GM23338 (cell line): Measurements from ENCODE around the gene CRELD1. TPM values are rescaled to one million over a fixed set of nuclear protein-coding genes. Genes with fewer than 3 reads are reported as not detected.

ENCODE experiments used
- ATAC-seq: fragments of 200-7000 bp; cut with Tn5 transposase; 3 replicates; pipeline ENCODE4 v1.9.1; 2020
- DNase-seq: peaks from one replicate; pipeline ENCODE4 v3.0.0-alpha.2; 2015; ENCODE audit warnings: low spot score
- H2AFZ ChIP-seq: fragments of 200-600 bp; sonication (generic); 2 replicates; pipeline ENCODE4 v1.8.0; 2016; ENCODE audit warnings: antibody characterized with exemption, mild to moderate bottlenecking, moderate library complexity
- H3F3A ChIP-seq: fragments of 200-600 bp; sonication (generic); replicated peaks from 2 replicates; pipeline ENCODE4 v1.8.0; 2017; ENCODE audit warnings: antibody characterized with exemption, mixed run types, low read depth
- H3K27ac ChIP-seq: fragments of 200-600 bp; sonication (generic); 2 replicates; pipeline ENCODE4 v1.6.1; 2016; ENCODE audit warnings: low read depth
- H3K27me3 ChIP-seq: fragments of 200-600 bp; sonication (generic); 2 replicates; pipeline ENCODE4 v1.8.0; 2016; ENCODE audit warnings: mild to moderate bottlenecking, mixed run types, moderate library complexity; ENCODE audit not compliant: insufficient read depth
- H3K36me3 ChIP-seq: fragments of 200-600 bp; sonication (generic); 2 replicates; pipeline ENCODE4 v1.8.0; 2016; ENCODE audit warnings: mild to moderate bottlenecking; ENCODE audit not compliant: insufficient read depth
- H3K4me1 ChIP-seq: fragments of 200-600 bp; sonication (generic); 2 replicates; pipeline ENCODE4 v1.8.0; 2016; ENCODE audit warnings: mild to moderate bottlenecking, moderate library complexity; ENCODE audit not compliant: insufficient read depth
- H3K4me2 ChIP-seq: fragments of 200-600 bp; sonication (generic); 2 replicates; pipeline ENCODE4 v1.7.1; 2017; ENCODE audit warnings: mixed run types
- H3K4me3 ChIP-seq: fragments of 200-600 bp; sonication (generic); 2 replicates; pipeline ENCODE4 v1.6.1; 2016; ENCODE audit warnings: mixed run types
- H3K79me2 ChIP-seq: fragments of 200-600 bp; sonication (generic); replicated peaks from 2 replicates; pipeline ENCODE4 v1.8.0; 2017; ENCODE audit warnings: mild to moderate bottlenecking; ENCODE audit not compliant: insufficient read depth
- H3K9me2 ChIP-seq: fragments of 200-600 bp; sonication (generic); 2 replicates; pipeline ENCODE4 v1.8.0; 2017; ENCODE audit not compliant: insufficient read depth
- H4K20me1 ChIP-seq: fragments of 200-600 bp; sonication (generic); replicated peaks from 2 replicates; pipeline ENCODE4 v1.8.0; 2017; ENCODE audit warnings: mild to moderate bottlenecking; ENCODE audit not compliant: insufficient read depth
- H3K27ac Mint-ChIP-seq: 2 replicates; pipeline ENCODE4 v1.8.0; 2020; ENCODE audit warnings: inconsistent platforms, mild to moderate bottlenecking, moderate library complexity, mixed read lengths
- H3K27me3 Mint-ChIP-seq: 3 replicates; pipeline ENCODE4 v1.8.0; 2022; ENCODE audit warnings: low read depth, mild to moderate bottlenecking, moderate library complexity, mixed read lengths, inconsistent platforms; ENCODE audit not compliant: insufficient read depth, poor library complexity
- H3K36me3 Mint-ChIP-seq: 3 replicates; pipeline ENCODE4 v1.8.0; 2021; ENCODE audit warnings: low read depth, mild to moderate bottlenecking, inconsistent platforms, moderate library complexity, mixed read lengths
- H3K4me1 Mint-ChIP-seq: 3 replicates; pipeline ENCODE4 v1.8.0; 2020; ENCODE audit warnings: mild to moderate bottlenecking, inconsistent platforms, mixed read lengths
- H3K4me3 Mint-ChIP-seq: 3 replicates; pipeline ENCODE4 v1.8.0; 2021; ENCODE audit warnings: moderate library complexity, mild to moderate bottlenecking, inconsistent platforms, mixed read lengths
- H3K9me3 Mint-ChIP-seq: 3 replicates; pipeline ENCODE4 v1.8.0; 2020; ENCODE audit warnings: moderate library complexity, mild to moderate bottlenecking, inconsistent platforms, mixed read lengths
- CREB1 ChIP-seq: fragments of 250-450 bp; sonication (Bioruptor Pico); IDR thresholded peaks from 2 replicates; pipeline ENCODE4 v1.5.0; 2020; ENCODE audit warnings: low read depth, mild to moderate bottlenecking, moderate library complexity
- EZH2 ChIP-seq: fragments of 200-600 bp; sonication (generic); IDR thresholded peaks from one replicate; pipeline ENCODE4 v1.8.0; 2017; ENCODE audit warnings: antibody characterized with exemption, mild to moderate bottlenecking, low read depth; ENCODE audit not compliant: unreplicated experiment
- EZH2phosphoT487 ChIP-seq: fragments of 200-600 bp; sonication (generic); IDR thresholded peaks from one replicate; pipeline ENCODE4 v1.8.1; 2018; ENCODE audit warnings: antibody characterized with exemption; ENCODE audit not compliant: unreplicated experiment
- JUNB ChIP-seq: IDR thresholded peaks from one replicate; pipeline ENCODE4 v1.6.1; 2016; ENCODE audit warnings: antibody characterized with exemption; ENCODE audit not compliant: unreplicated experiment
- NANOG ChIP-seq: IDR thresholded peaks from 2 replicates; pipeline ENCODE4 v1.6.1; 2016; ENCODE audit warnings: antibody characterized with exemption, borderline replicate concordance
- POLR2AphosphoS5 ChIP-seq: IDR thresholded peaks from 2 replicates; pipeline ENCODE4 v1.6.1; 2016; ENCODE audit warnings: antibody characterized with exemption, low read depth
- REST ChIP-seq: IDR thresholded peaks from one replicate; pipeline ENCODE4 v1.6.1; 2018; ENCODE audit warnings: antibody characterized with exemption; ENCODE audit not compliant: unreplicated experiment
- STAT1 ChIP-seq: IDR thresholded peaks from one replicate; pipeline ENCODE4 v1.6.1; 2016; ENCODE audit warnings: antibody characterized with exemption; ENCODE audit not compliant: unreplicated experiment
- ZNF114 ChIP-seq: fragments of 250-450 bp; sonication (Bioruptor Pico); IDR thresholded peaks from 2 replicates; pipeline ENCODE4 v1.5.0; 2020; ENCODE audit warnings: mild to moderate bottlenecking, moderate library complexity
- ZNF331 ChIP-seq: fragments of 250-450 bp; sonication (Bioruptor Pico); IDR thresholded peaks from 2 replicates; pipeline ENCODE4 v1.5.0; 2020; ENCODE audit warnings: low read depth, mild to moderate bottlenecking, moderate library complexity
- polyA plus RNA-seq: library from polyadenylated mRNA; unstranded; fragments of >200 nt; fragmentation: Nextera tagmentation; extraction: Ambion mirVana; gene quantifications from 2 replicates; pipeline ENCODE4 v1.2.1, GENCODE V29; 2016
- total RNA-seq: library from RNA; depleted of rRNA; stranded (reverse); fragments of >200 nt; shearing (Covaris generic); gene quantifications from 2 replicates; pipeline ENCODE4 v1.2.3, GENCODE V29; 2014
- TF ChIP-seq, protein P1 (sequence below): IDR thresholded peaks from 2 replicates; pipeline ENCODE4 v1.6.1; 2016; ENCODE audit warnings: antibody characterized with exemption
- TF ChIP-seq, protein P2 (sequence below), 2 experiments: fragments of 200-600 bp in 1 of 2; sonication (generic) in 1 of 2; conservative IDR thresholded peaks; 2 replicates each; pipeline versions ENCODE4 v1.5.1 to v1.6.1; 2016 to 2017; ENCODE audit warnings: antibody characterized with exemption in 2 of 2, low read depth in 2 of 2, mild to moderate bottlenecking in 2 of 2, moderate library complexity in 1 of 2

The CRELD1 gene
- total and polyA plus RNA-seq, 2 experiments from 2014 or later = 11.5 to 13.1 TPM

DNA sequence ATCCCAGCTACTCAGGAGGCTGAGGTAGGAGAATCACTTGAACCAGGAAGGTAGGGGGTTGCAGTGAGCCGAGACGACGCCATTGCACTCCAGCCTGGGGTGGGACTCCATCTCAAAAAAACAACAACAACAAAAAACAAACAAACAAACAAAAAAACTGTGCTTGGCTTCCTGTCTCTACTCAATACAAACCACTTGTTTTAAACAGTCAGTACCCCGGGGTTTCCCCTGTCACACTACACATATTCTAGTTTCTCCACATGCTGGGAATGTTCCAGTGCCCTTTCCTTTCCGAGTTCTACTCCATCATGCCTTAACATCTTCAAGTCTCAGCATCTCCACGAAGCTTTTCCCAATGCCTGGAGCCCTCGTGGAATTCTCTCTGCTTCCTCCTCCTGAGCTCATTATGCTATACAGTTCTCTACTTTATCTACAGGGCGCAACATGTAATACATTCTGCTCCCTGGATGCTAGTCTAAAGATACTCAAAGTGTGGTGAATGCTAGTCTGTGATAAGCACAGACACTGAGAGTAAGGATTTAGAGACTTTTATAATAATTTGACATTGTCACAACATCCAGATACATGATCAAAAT is 45.2 kb downstream of the CRELD1 start:
- Mint-ChIP-seq H3K4me1 (no peaks in the 10 kb centered on the region), H3K36me3 (peaks cover 27% of the 10 kb centered on the region), H3K4me3 (no peak overlapping the region), H3K9me3 (no peaks in the 10 kb centered on the region), H3K27ac (no peak overlapping the region), H3K27me3 (peaks cover 5% of the 10 kb centered on the region)
- DNase-seq (no peak), ATAC-seq (no peak)
- peaks cover 11% of the 10 kb centered on the region for H3K79me2 ChIP-seq
- H3K4me1 ChIP-seq = no peaks in the 10 kb centered on the region
- no peaks in the 10 kb centered on the region for H3K9me2 ChIP-seq
- no peak for TF ChIP-seq ZNF331 (CRISPR knock-in tag)
- TF ChIP-seq STAT1 = no peak
- no peak overlapping the region for H3K4me3 ChIP-seq
- no peaks in the 10 kb centered on the region; the same call in 1 of the 2 replicates for H4K20me1 ChIP-seq
- no peaks in the 10 kb centered on the region for H3F3A ChIP-seq
- no peak overlapping the region for H3K27ac ChIP-seq
- H2AFZ ChIP-seq = no peak overlapping the region
- no peak overlapping the region for H3K4me2 ChIP-seq
- peaks cover 9% of the 10 kb centered on the region for H3K36me3 ChIP-seq
- no peaks in the 10 kb centered on the region for H3K27me3 ChIP-seq

DNA sequence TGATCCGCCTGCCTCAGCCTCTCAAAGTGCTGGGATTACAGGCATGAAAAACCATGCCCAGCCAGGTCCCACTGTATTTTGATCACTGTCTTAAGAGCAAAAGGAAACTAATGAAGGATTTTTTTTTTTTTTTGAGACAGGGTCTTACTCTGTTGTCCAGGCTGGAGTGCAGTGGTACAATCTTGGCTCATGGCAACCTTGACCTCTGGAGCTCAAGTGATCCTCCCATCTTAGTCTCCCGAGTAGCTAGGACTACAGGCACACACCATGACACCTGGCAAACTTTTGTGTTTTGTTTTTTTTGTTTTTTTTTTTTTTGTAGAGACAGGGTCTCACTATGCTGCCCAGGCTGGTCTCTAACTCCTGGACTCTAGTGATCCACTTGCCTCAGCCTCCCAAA is 46.6 kb downstream of the CRELD1 start:
- no peak overlapping the region for H3K4me3 Mint-ChIP-seq
- H3K27ac Mint-ChIP-seq = no peak overlapping the region
- ATAC-seq = no peak
- H3K36me3 Mint-ChIP-seq = peaks cover 18% of the 10 kb centered on the region
- no peaks in the 10 kb centered on the region for H3K9me3 Mint-ChIP-seq
- TF ChIP-seq EZH2phosphoT487 = no peak
- Histone ChIP-seq H2AFZ (no peak overlapping the region), H3K27ac (no peak overlapping the region), H3K4me3 (no peak overlapping the region), H3K79me2 (peaks cover 24% of the 10 kb centered on the region), H3F3A (no peaks in the 10 kb centered on the region), H3K27me3 (no peaks in the 10 kb centered on the region), H3K4me2 (no peak overlapping the region), H4K20me1 (no peaks in the 10 kb centered on the region; the same call in 1 of the 2 replicates), H3K4me1 (peaks cover 1% of the 10 kb centered on the region; the same call in 1 of the 2 replicates), H3K36me3 (peaks cover 9% of the 10 kb centered on the region), H3K9me2 (no peaks in the 10 kb centered on the region)
- no peak for DNase-seq
- H3K4me1 Mint-ChIP-seq = no peaks in the 10 kb centered on the region
- peaks cover 5% of the 10 kb centered on the region for H3K27me3 Mint-ChIP-seq

GRCh38 chr3:9986230-9986725 is 52.6 kb downstream of the CRELD1 start:
- H3K4me3 ChIP-seq = peak overlapping the region; percentile 93
- peak overlapping the region; percentile 99 for H3K27ac Mint-ChIP-seq
- H3K4me1 ChIP-seq = peaks cover 10% of the 10 kb centered on the region
- H4K20me1 ChIP-seq = no peaks in the 10 kb centered on the region; the same call in 1 of the 2 replicates
- H3F3A ChIP-seq = no peaks in the 10 kb centered on the region
- H2AFZ ChIP-seq = peak overlapping the region; percentile 83
- H3K4me2 ChIP-seq = peak overlapping the region; percentile 92
- H3K27ac ChIP-seq = peak overlapping the region; percentile 88; the same call in 1 of the 2 replicates
- peaks cover 76% of the 10 kb centered on the region for H3K79me2 ChIP-seq
- no peaks in the 10 kb centered on the region; the same call in 2 of the 3 replicates for H3K9me3 Mint-ChIP-seq
- no peaks in the 10 kb centered on the region for H3K9me2 ChIP-seq
- H3K4me1 Mint-ChIP-seq = peaks cover 6% of the 10 kb centered on the region; the same call in 2 of the 3 replicates
- DNase-seq (no peak), ATAC-seq (peak; percentile 61)
- peaks cover 33% of the 10 kb centered on the region; the same call in 2 of the 3 replicates for H3K36me3 Mint-ChIP-seq
- H3K27me3 Mint-ChIP-seq = peaks cover 9% of the 10 kb centered on the region
- no peaks in the 10 kb centered on the region for H3K36me3 ChIP-seq
- H3K27me3 ChIP-seq = no peaks in the 10 kb centered on the region
- peak overlapping the region; percentile 97 for H3K4me3 Mint-ChIP-seq
- TF ChIP-seq REST = no peak
- no peak for TF ChIP-seq EZH2
- TF ChIP-seq, protein P1, sequence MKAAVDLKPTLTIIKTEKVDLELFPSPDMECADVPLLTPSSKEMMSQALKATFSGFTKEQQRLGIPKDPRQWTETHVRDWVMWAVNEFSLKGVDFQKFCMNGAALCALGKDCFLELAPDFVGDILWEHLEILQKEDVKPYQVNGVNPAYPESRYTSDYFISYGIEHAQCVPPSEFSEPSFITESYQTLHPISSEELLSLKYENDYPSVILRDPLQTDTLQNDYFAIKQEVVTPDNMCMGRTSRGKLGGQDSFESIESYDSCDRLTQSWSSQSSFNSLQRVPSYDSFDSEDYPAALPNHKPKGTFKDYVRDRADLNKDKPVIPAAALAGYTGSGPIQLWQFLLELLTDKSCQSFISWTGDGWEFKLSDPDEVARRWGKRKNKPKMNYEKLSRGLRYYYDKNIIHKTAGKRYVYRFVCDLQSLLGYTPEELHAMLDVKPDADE = no peak
- no peak for TF ChIP-seq NANOG
- TF ChIP-seq, protein P2, sequence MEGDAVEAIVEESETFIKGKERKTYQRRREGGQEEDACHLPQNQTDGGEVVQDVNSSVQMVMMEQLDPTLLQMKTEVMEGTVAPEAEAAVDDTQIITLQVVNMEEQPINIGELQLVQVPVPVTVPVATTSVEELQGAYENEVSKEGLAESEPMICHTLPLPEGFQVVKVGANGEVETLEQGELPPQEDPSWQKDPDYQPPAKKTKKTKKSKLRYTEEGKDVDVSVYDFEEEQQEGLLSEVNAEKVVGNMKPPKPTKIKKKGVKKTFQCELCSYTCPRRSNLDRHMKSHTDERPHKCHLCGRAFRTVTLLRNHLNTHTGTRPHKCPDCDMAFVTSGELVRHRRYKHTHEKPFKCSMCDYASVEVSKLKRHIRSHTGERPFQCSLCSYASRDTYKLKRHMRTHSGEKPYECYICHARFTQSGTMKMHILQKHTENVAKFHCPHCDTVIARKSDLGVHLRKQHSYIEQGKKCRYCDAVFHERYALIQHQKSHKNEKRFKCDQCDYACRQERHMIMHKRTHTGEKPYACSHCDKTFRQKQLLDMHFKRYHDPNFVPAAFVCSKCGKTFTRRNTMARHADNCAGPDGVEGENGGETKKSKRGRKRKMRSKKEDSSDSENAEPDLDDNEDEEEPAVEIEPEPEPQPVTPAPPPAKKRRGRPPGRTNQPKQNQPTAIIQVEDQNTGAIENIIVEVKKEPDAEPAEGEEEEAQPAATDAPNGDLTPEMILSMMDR (conservative IDR thresholded peaks at IDR 0.05; ENCODE audit: low read depth in 2 of 2) = no peak
- TF ChIP-seq EZH2phosphoT487 = no peak
- no peak for TF ChIP-seq CREB1
- TF ChIP-seq JUNB = no peak
- TF ChIP-seq ZNF114 (CRISPR knock-in tag) = no peak
- TF ChIP-seq POLR2AphosphoS5 = no peak
- no peak for TF ChIP-seq ZNF331 (CRISPR knock-in tag)
- TF ChIP-seq STAT1 = no peak
